ENCODE data around the gene OOSP2. TPM values are rescaled to one million over a fixed set of nuclear protein-coding genes. Genes with fewer than 3 reads are reported as not detected.
"Not testable (repeated sequence)": the region's sequence is repeated elsewhere in the genome, so short reads cannot be mapped to it uniquely, and the experiment has no call there.

OOSP2 gene
- not detected in 2 replicates for total RNA-seq

GRCh38 chr11:60040109-60040508 is at the start of gene OOSP2:
OOSP2 (plus strand) TSS chr11:60040409; CDS start chr11:60040460, 51 bp downstream.
- no peak for DNase-seq (ENCODE audit: low read depth)

- no peak for DNase-seq (ENCODE audit: low read depth)
These were observed 49.8 kb upstream of the OOSP2 start for GRCh38 chr11:59990421-59990820.

GRCh38 chr11:59992425-59992824 is 47.8 kb upstream of the OOSP2 start:
- DNase-seq (ENCODE audit: low read depth), result no peak

GRCh38 chr11:59997800-59998199 is 42.4 kb upstream of the OOSP2 start:
- peak; percentile 4 for DNase-seq (ENCODE audit: low read depth)

- DNase-seq (ENCODE audit: low read depth), result no peak
These were observed 40.5 kb upstream of the OOSP2 start for GRCh38 chr11:59999691-60000090.

GRCh38 chr11:60003729-60004128 is 36.5 kb upstream of the OOSP2 start:
- no peak for DNase-seq (ENCODE audit: low read depth)

- peak; percentile 33 for DNase-seq (ENCODE audit: low read depth)
These were observed 34.8 kb upstream of the OOSP2 start for GRCh38 chr11:60005360-60005759.

GRCh38 chr11:60016881-60017280 is 23.3 kb upstream of the OOSP2 start, which contains the start of gene OOSP4B:
OOSP4B (plus strand) TSS chr11:60017181.
- no peak for DNase-seq (ENCODE audit: low read depth)

- DNase-seq (ENCODE audit: low read depth), result no peak
These were observed 22.2 kb upstream of the OOSP2 start for GRCh38 chr11:60018058-60018457.

GRCh38 chr11:60020376-60020775 is 19.8 kb upstream of the OOSP2 start:
- DNase-seq (ENCODE audit: low read depth), result not testable (repeated sequence)

- DNase-seq (ENCODE audit: low read depth), result no peak
These were observed 11.1 kb upstream of the OOSP2 start for GRCh38 chr11:60029015-60029632.

- not testable (repeated sequence) for DNase-seq (ENCODE audit: low read depth)
These were observed 10.2 kb downstream of the OOSP2 start for GRCh38 chr11:60050422-60050821.

GRCh38 chr11:60050839-60051238 is 10.6 kb downstream of the OOSP2 start:
- not testable (repeated sequence) for DNase-seq (ENCODE audit: low read depth)

- no peak for DNase-seq (ENCODE audit: low read depth)
These were observed 16.2 kb downstream of the OOSP2 start, which contains the start of gene MS4A3 for GRCh38 chr11:60056349-60056969. MS4A3 (plus strand) TSS chr11:60056665; CDS start chr11:60061161, 4,496 bp downstream.

GRCh38 chr11:60059052-60059451 is 18.8 kb downstream of the OOSP2 start:
- DNase-seq (ENCODE audit: low read depth), result peak; percentile 38

- DNase-seq (ENCODE audit: low read depth), result no peak
These were observed 19.5 kb downstream of the OOSP2 start for GRCh38 chr11:60059521-60060240.

- DNase-seq (ENCODE audit: low read depth), result no peak
These were observed 23.9 kb downstream of the OOSP2 start for GRCh38 chr11:60064111-60064510.

- DNase-seq (ENCODE audit: low read depth), result no peak
These were observed 25.6 kb downstream of the OOSP2 start for GRCh38 chr11:60065801-60066200.

GRCh38 chr11:60069450-60069849 is 29.2 kb downstream of the OOSP2 start:
- DNase-seq (ENCODE audit: low read depth), result peak; percentile 71

GRCh38 chr11:60071644-60072043 is 31.4 kb downstream of the OOSP2 start:
- DNase-seq (ENCODE audit: low read depth), result not testable (repeated sequence)

- DNase-seq (ENCODE audit: low read depth), result no peak
These were observed 37.1 kb downstream of the OOSP2 start for GRCh38 chr11:60077216-60077817.

- no peak for DNase-seq (ENCODE audit: low read depth)
These were observed 37.8 kb downstream of the OOSP2 start for GRCh38 chr11:60077981-60078380.

All from renal cortical epithelial cell (primary cell).